Endodermal cell (in vitro differentiated cells): Measurements from ENCODE around the gene GPR135. TPM values are rescaled to one million over a fixed set of nuclear protein-coding genes. Genes with fewer than 3 reads are reported as not detected.
A peak's percentile ranks its signal among the peaks of the same experiment; 100 is the strongest.

Experiments used
- DNase-seq: peaks from one replicate; pipeline ENCODE4 v3.0.0-alpha.2; 2017
- H3K27ac ChIP-seq: 2 replicates; pipeline ENCODE4 v1.5.1; 2013; ENCODE audit warnings: mild to moderate bottlenecking, low read depth, low read length, moderate library complexity
- H3K27me3 ChIP-seq: 2 replicates; pipeline ENCODE4 v1.6.1; 2013; ENCODE audit warnings: mild to moderate bottlenecking, low read length, moderate library complexity; ENCODE audit not compliant: insufficient read depth, control insufficient read depth, poor library complexity, severe bottlenecking
- H3K36me3 ChIP-seq: 2 replicates; pipeline ENCODE4 v1.7.0; 2013; ENCODE audit warnings: mild to moderate bottlenecking, low read length, moderate library complexity; ENCODE audit not compliant: control insufficient read depth, insufficient read depth
- H3K4me1 ChIP-seq: one replicate; pipeline ENCODE4 v1.7.0; 2013; ENCODE audit warnings: low read length; ENCODE audit not compliant: control insufficient read depth, insufficient read depth
- H3K4me3 ChIP-seq: 2 replicates; pipeline ENCODE4 v1.5.1; 2013; ENCODE audit warnings: mild to moderate bottlenecking, low read length, moderate library complexity
- H3K9ac ChIP-seq: 2 replicates; pipeline ENCODE4 v1.6.1; 2013; ENCODE audit warnings: mild to moderate bottlenecking, low read length, moderate library complexity; ENCODE audit not compliant: poor library complexity, severe bottlenecking; ENCODE audit errors: extremely low read depth
- H3K9me3 ChIP-seq: 2 replicates; pipeline ENCODE4 v1.6.1; 2013; ENCODE audit warnings: mild to moderate bottlenecking, low read length, moderate library complexity; ENCODE audit not compliant: control insufficient read depth
- H3K27ac Mint-ChIP-seq: 2 replicates; pipeline ENCODE4 v1.8.0; 2020; ENCODE audit warnings: mixed read lengths
- H3K27me3 Mint-ChIP-seq: 2 replicates; pipeline ENCODE4 v1.8.0; 2021; ENCODE audit warnings: mild to moderate bottlenecking, mixed read lengths; ENCODE audit not compliant: insufficient read depth
- H3K36me3 Mint-ChIP-seq: 2 replicates; pipeline ENCODE4 v1.8.0; 2020; ENCODE audit warnings: low read depth, mixed read lengths
- H3K4me1 Mint-ChIP-seq: 2 replicates; pipeline ENCODE4 v1.8.0; 2020; ENCODE audit warnings: mixed read lengths
- H3K4me3 Mint-ChIP-seq: 2 replicates; pipeline ENCODE4 v1.8.0; 2020; ENCODE audit warnings: mild to moderate bottlenecking, moderate library complexity, mixed read lengths
- H3K9me3 Mint-ChIP-seq: 2 replicates; pipeline ENCODE4 v1.8.0; 2020; ENCODE audit warnings: mild to moderate bottlenecking, mixed read lengths
- CTCF ChIP-seq: fragments of 200-600 bp; sonication (generic); conservative IDR thresholded peaks from 2 replicates; pipeline ENCODE4 v1.5.0; 2021; ENCODE audit warnings: antibody characterized with exemption, mild to moderate bottlenecking
- WGBS, 2 experiments: methylation state at CpG; one replicate each; pipeline versions ENCODE4 v1.1.5 to v1.1.7; 2013; ENCODE audit warnings: missing lambda C conversion rate in 2 of 2, mixed read lengths in 1 of 2; ENCODE audit not compliant: insufficient coverage in 1 of 2, insufficient read length in 1 of 2; 5-methylcytosine and 5-hydroxymethylcytosine counted together
- total RNA-seq, 2 donors: library from RNA; stranded (reverse); fragmentation: NEBNext Ultra II Directional in 1 of 2; extraction: Animal tissue kit (Norgen Biotek cat#: 25700) in 1 of 2; gene quantifications; 2 replicates in 1 of 2; 3 replicates in 1 of 2; pipeline ENCODE4 v1.2.1, GENCODE V29; 2021

The GPR135 gene
- total RNA-seq, 2 donors from 2014 or later, result 4.1 to 4.5 TPM

- H3K9me3 ChIP-seq, result no peaks in the 10 kb centered on the region
- no peaks in the 10 kb centered on the region for H3K27me3 ChIP-seq
- peaks cover 9% of the 10 kb centered on the region for H3K4me1 Mint-ChIP-seq
- 93 to 100% methylated on average over 1 to 2 of the region's 2 CpGs for WGBS, 2 experiments
- no peaks in the 10 kb centered on the region for H3K36me3 Mint-ChIP-seq
- no peak for DNase-seq
- H3K27ac ChIP-seq, result no peak overlapping the region
- no peak overlapping the region for H3K4me3 Mint-ChIP-seq
- peaks cover 5% of the 10 kb centered on the region for H3K27me3 Mint-ChIP-seq
- H3K36me3 ChIP-seq, result peaks cover under 1% of the 10 kb centered on the region
- no peak overlapping the region for H3K27ac Mint-ChIP-seq
- peaks cover 22% of the 10 kb centered on the region for H3K9me3 Mint-ChIP-seq
- no peak overlapping the region for H3K4me3 ChIP-seq
- H3K4me1 ChIP-seq, result peaks cover 3% of the 10 kb centered on the region
- TF ChIP-seq CTCF, result no peak
- H3K9ac ChIP-seq, result no peak overlapping the region
These were observed 44.8 kb upstream of the GPR135 start for GRCh38 chr14:59510001-59510400.

- WGBS, 2 experiments, result 71 to 93% methylated on average over 3 of the region's 3 CpGs
- H3K9ac ChIP-seq, result no peak overlapping the region
- no peak overlapping the region for H3K4me3 ChIP-seq
- no peak overlapping the region for H3K27ac ChIP-seq
- peaks cover 2% of the 10 kb centered on the region for H3K36me3 Mint-ChIP-seq
- no peak overlapping the region for H3K4me3 Mint-ChIP-seq
- H3K27me3 ChIP-seq, result no peaks in the 10 kb centered on the region
- DNase-seq, result no peak
- H3K27ac Mint-ChIP-seq, result no peak overlapping the region
- peaks cover 13% of the 10 kb centered on the region for H3K9me3 Mint-ChIP-seq
- H3K9me3 ChIP-seq, result no peaks in the 10 kb centered on the region
- TF ChIP-seq CTCF, result no peak
- peaks cover 9% of the 10 kb centered on the region for H3K4me1 Mint-ChIP-seq
- H3K4me1 ChIP-seq, result peaks cover 3% of the 10 kb centered on the region
- peaks cover 3% of the 10 kb centered on the region for H3K27me3 Mint-ChIP-seq
- peaks cover 9% of the 10 kb centered on the region for H3K36me3 ChIP-seq
These were observed 43.9 kb upstream of the GPR135 start for GRCh38 chr14:59509101-59509500.

GRCh38 chr14:59507752-59508103 lies 42.5 kb upstream of the GPR135 start:
- Histone ChIP-seq H3K27ac (no peak overlapping the region), H3K4me1 (peaks cover 3% of the 10 kb centered on the region), H3K9ac (no peak overlapping the region), H3K27me3 (no peaks in the 10 kb centered on the region), H3K9me3 (no peaks in the 10 kb centered on the region), H3K36me3 (peaks cover 21% of the 10 kb centered on the region), H3K4me3 (no peak overlapping the region)
- 67 to 82% methylated on average over 1 to 3 of the region's 3 CpGs for WGBS, 2 experiments
- TF ChIP-seq CTCF, result no peak
- Mint-ChIP-seq H3K4me1 (peaks cover 9% of the 10 kb centered on the region), H3K36me3 (peaks cover 11% of the 10 kb centered on the region), H3K9me3 (no peaks in the 10 kb centered on the region), H3K4me3 (no peak overlapping the region), H3K27ac (peak overlapping the region; percentile 11), H3K27me3 (peaks cover 3% of the 10 kb centered on the region)
- peak; percentile 54 for DNase-seq
